ENCODE data around the gene PHACTR1.

- TF ChIP-seq, protein P1, sequence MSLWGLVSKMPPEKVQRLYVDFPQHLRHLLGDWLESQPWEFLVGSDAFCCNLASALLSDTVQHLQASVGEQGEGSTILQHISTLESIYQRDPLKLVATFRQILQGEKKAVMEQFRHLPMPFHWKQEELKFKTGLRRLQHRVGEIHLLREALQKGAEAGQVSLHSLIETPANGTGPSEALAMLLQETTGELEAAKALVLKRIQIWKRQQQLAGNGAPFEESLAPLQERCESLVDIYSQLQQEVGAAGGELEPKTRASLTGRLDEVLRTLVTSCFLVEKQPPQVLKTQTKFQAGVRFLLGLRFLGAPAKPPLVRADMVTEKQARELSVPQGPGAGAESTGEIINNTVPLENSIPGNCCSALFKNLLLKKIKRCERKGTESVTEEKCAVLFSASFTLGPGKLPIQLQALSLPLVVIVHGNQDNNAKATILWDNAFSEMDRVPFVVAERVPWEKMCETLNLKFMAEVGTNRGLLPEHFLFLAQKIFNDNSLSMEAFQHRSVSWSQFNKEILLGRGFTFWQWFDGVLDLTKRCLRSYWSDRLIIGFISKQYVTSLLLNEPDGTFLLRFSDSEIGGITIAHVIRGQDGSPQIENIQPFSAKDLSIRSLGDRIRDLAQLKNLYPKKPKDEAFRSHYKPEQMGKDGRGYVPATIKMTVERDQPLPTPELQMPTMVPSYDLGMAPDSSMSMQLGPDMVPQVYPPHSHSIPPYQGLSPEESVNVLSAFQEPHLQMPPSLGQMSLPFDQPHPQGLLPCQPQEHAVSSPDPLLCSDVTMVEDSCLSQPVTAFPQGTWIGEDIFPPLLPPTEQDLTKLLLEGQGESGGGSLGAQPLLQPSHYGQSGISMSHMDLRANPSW (CRISPR knock-in tag; conservative IDR thresholded peaks at IDR 0.05; ENCODE audit: low read depth) = no peak
- TF ChIP-seq SMAD3 (CRISPR knock-in tag; IDR thresholded peaks at IDR 0.05; ENCODE audit: borderline replicate concordance) = no peak
- TF ChIP-seq, protein P2, sequence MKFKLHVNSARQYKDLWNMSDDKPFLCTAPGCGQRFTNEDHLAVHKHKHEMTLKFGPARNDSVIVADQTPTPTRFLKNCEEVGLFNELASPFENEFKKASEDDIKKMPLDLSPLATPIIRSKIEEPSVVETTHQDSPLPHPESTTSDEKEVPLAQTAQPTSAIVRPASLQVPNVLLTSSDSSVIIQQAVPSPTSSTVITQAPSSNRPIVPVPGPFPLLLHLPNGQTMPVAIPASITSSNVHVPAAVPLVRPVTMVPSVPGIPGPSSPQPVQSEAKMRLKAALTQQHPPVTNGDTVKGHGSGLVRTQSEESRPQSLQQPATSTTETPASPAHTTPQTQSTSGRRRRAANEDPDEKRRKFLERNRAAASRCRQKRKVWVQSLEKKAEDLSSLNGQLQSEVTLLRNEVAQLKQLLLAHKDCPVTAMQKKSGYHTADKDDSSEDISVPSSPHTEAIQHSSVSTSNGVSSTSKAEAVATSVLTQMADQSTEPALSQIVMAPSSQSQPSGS (CRISPR knock-in tag; IDR thresholded peaks at IDR 0.05; ENCODE audit: borderline replicate concordance, low read depth) = no peak
- no peak for TF ChIP-seq NR2C2 (CRISPR knock-in tag; IDR thresholded peaks at IDR 0.05)
- TF ChIP-seq, protein P3, sequence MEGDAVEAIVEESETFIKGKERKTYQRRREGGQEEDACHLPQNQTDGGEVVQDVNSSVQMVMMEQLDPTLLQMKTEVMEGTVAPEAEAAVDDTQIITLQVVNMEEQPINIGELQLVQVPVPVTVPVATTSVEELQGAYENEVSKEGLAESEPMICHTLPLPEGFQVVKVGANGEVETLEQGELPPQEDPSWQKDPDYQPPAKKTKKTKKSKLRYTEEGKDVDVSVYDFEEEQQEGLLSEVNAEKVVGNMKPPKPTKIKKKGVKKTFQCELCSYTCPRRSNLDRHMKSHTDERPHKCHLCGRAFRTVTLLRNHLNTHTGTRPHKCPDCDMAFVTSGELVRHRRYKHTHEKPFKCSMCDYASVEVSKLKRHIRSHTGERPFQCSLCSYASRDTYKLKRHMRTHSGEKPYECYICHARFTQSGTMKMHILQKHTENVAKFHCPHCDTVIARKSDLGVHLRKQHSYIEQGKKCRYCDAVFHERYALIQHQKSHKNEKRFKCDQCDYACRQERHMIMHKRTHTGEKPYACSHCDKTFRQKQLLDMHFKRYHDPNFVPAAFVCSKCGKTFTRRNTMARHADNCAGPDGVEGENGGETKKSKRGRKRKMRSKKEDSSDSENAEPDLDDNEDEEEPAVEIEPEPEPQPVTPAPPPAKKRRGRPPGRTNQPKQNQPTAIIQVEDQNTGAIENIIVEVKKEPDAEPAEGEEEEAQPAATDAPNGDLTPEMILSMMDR (IDR thresholded peaks at IDR 0.05) = no peak
- no peak for TF ChIP-seq TEAD4 (CRISPR knock-in tag; IDR thresholded peaks at IDR 0.05)
- no peak for TF ChIP-seq TP53 (CRISPR knock-in tag; IDR thresholded peaks at IDR 0.05)
- no peak for TF ChIP-seq GABPB1 (CRISPR knock-in tag; IDR thresholded peaks at IDR 0.05)
- TF ChIP-seq CBFB (CRISPR knock-in tag; IDR thresholded peaks at IDR 0.05; ENCODE audit: low read depth) = no peak
- TF ChIP-seq ZSCAN18 (CRISPR knock-in tag; IDR thresholded peaks at IDR 0.05) = no peak
- TF ChIP-seq NR1H2 (CRISPR knock-in tag; IDR thresholded peaks at IDR 0.05) = no peak
- TF ChIP-seq FOXJ3 (CRISPR knock-in tag; IDR thresholded peaks at IDR 0.05; ENCODE audit: borderline replicate concordance) = no peak
- TF ChIP-seq FOXP4 (CRISPR knock-in tag; IDR thresholded peaks at IDR 0.05) = no peak
- no peak for TF ChIP-seq IRF1 (CRISPR knock-in tag; IDR thresholded peaks at IDR 0.05)
These were observed 86.9 kb downstream of the PHACTR1 start for GRCh38 chr6:12803486-12803885.

Measured in WTC11 (cell line).